DMS79 treated with DMSO at 0.1 percent for 48 hours (cell line): ENCODE data around the gene NDUFB7.
A peak's percentile ranks its signal among the peaks of the same experiment; 100 is the strongest.
"Not testable (repeated sequence)": the region's sequence is repeated elsewhere in the genome, so short reads cannot be mapped to it uniquely, and the experiment has no call there.

Experiments used
- DNase-seq: peaks from one replicate; lab custom pipeline; 2025; lab: John Stamatoyannopoulos, UW

NDUFB7 gene

GRCh38 chr19:14553042-14553938 lies 18.6 kb downstream of the NDUFB7 start:
- no peak for DNase-seq

GRCh38 chr19:14552006-14552360 lies 19.9 kb downstream of the NDUFB7 start:
- DNase-seq = not testable (repeated sequence)

GRCh38 chr19:14551134-14552005 lies 20.5 kb downstream of the NDUFB7 start:
- not testable (repeated sequence) for DNase-seq

- peak; percentile 48 for DNase-seq
These were observed 21.6 kb downstream of the NDUFB7 start for GRCh38 chr19:14550201-14550754.

GRCh38 chr19:14545716-14546082 lies 26.2 kb downstream of the NDUFB7 start:
- no peak for DNase-seq

GRCh38 chr19:14544977-14545715 lies 26.7 kb downstream of the NDUFB7 start:
- peak; percentile 94 for DNase-seq

- no peak for DNase-seq
These were observed 27.8 kb downstream of the NDUFB7 start for GRCh38 chr19:14544047-14544446.

GRCh38 chr19:14542711-14543328 lies 29.0 kb downstream of the NDUFB7 start:
- no peak for DNase-seq

GRCh38 chr19:14541979-14542378 lies 29.9 kb downstream of the NDUFB7 start:
- not testable (repeated sequence) for DNase-seq

- no peak for DNase-seq
These were observed 30.9 kb downstream of the NDUFB7 start for GRCh38 chr19:14540741-14541525.

- no peak for DNase-seq
These were observed 34.8 kb downstream of the NDUFB7 start for GRCh38 chr19:14536926-14537692.

GRCh38 chr19:14533450-14533849 lies 38.4 kb downstream of the NDUFB7 start:
- no peak for DNase-seq

GRCh38 chr19:14530506-14530905 lies 41.4 kb downstream of the NDUFB7 start:
- no peak for DNase-seq

GRCh38 chr19:14530005-14530348 lies 41.9 kb downstream of the NDUFB7 start:
- DNase-seq = no peak

GRCh38 chr19:14529254-14530004 lies 42.4 kb downstream of the NDUFB7 start, which contains the start of gene TECR:
Gene TECR, plus strand, starts transcription at chr19:14529594. Its CDS starts 103 bp downstream, at chr19:14529697.
- peak; percentile 98 for DNase-seq

GRCh38 chr19:14528419-14529253 lies 43.2 kb downstream of the NDUFB7 start:
- DNase-seq = no peak

GRCh38 chr19:14526423-14526822 lies 45.4 kb downstream of the NDUFB7 start:
- DNase-seq = no peak

- peak; percentile 24 for DNase-seq
These were observed 46.1 kb downstream of the NDUFB7 start for GRCh38 chr19:14525729-14526128.
